ENCODE results near the gene RNF31. TPM values are rescaled to one million over a fixed set of nuclear protein-coding genes. Genes with fewer than 3 reads are reported as not detected.
"Not testable (repeated sequence)": the region's sequence is repeated elsewhere in the genome, so short reads cannot be mapped to it uniquely, and the experiment has no call there.

RNF31 gene
- total and polyA plus RNA-seq, 4 experiments from 2014 or later, result 44.3 to 113 (median 91.8) TPM

DNA sequence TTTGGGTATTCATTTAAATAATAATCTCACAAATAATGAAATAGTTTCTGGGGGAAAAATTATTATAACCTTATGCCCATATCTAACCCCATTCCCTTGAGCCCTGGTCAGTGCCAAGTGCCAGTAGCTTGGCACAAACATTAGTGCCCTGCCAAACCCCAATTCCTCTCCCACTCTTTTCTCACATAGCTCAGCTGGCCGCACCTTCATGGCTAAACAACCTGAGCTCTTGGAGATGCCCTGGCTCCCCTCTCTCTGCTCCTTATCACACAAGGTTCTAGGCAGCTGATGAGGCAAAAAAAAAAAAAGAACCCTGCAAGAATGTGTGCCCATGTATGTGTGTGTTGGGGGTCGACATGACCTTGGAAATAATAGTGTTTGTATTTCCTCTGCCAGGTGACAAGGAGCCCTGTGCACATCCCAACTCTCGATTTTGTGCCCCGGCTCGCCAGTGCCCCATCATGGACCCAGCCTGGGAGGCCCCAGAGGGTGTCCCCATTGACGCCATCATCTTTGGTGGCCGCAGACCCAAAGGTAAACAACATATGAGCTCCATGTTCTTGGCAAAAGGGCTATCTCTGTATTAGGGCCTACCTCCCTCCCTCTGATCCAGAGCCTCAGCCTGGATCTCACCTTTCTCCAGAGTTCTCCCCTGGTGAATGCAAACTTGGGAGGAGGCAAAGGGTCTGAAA is 44.8 kb upstream of the RNF31 start:
- ChIA-PET POLR2A (ENCODE audit: partially characterized antibody) (interaction anchor here (0.7 to 1.3 kb wide), 2 partner anchors 12 to 51 kb away, joined by 3 read pairs; partner anchors contain the start of genes CARMIL3, DCAF11 and NRL), CTCF (ENCODE audit: partially characterized antibody) (interaction anchor here (10.4 to 11.5 kb wide), 2 partner anchors 9 to 43 kb away, joined by 392 to 412 read pairs; partner anchors contain the start of gene PCK2)
- intact Hi-C loops (cut with micrococcal nuclease), result no loop called here
- Histone ChIP-seq H3K36me3 (ENCODE audit: insufficient read depth, low read length) (peaks cover 23% of the 10 kb centered on the region), H3K9me3 (ENCODE audit: control insufficient read depth in 1 of 2, low read length in 2 of 2) (no peaks in the 10 kb centered on the region), H3K4me3 (ENCODE audit: low read length in 2 of 2) (no peak overlapping the region), H3K27me3 (ENCODE audit: insufficient read depth, low read length) (no peaks in the 10 kb centered on the region), H3K4me1 (ENCODE audit: insufficient read depth, low read length) (no peaks in the 10 kb centered on the region), H3K27ac (ENCODE audit: low read depth, low read length) (no peak overlapping the region)
- peaks cover 0 to 2% (median 0%) of the 10 kb centered on the region in 4 donors for H3K4me1 Mint-ChIP-seq
- H3K27ac Mint-ChIP-seq, result peak overlapping the region in 2 of 7 donors; percentile 36 to 46
- DNase-seq, result no peak
- peaks cover 39 to 46% of the 10 kb centered on the region in 2 donors for H3K36me3 Mint-ChIP-seq
- H3K9me3 Mint-ChIP-seq, result no peaks in the 10 kb centered on the region
- H3K27me3 Mint-ChIP-seq, result no peaks in the 10 kb centered on the region
- H3K4me3 Mint-ChIP-seq, result no peak overlapping the region

DNA sequence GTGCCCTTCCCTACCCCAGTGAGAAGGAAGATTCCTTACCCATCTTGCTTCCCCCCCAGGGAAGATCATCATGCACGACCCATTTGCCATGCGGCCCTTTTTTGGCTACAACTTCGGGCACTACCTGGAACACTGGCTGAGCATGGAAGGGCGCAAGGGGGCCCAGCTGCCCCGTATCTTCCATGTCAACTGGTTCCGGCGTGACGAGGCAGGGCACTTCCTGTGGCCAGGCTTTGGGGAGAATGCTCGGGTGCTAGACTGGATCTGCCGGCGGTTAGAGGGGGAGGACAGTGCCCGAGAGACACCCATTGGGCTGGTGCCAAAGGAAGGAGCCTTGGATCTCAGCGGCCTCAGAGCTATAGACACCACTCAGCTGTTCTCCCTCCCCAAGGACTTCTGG is 43.8 kb upstream of the RNF31 start:
- no peak overlapping the region for H3K4me3 Mint-ChIP-seq
- intact Hi-C loops (cut with micrococcal nuclease), result no loop called here
- peak overlapping the region in 1 of 7 donors; percentile 12 for H3K27ac Mint-ChIP-seq
- H3K4me3 ChIP-seq (ENCODE audit: low read length in 2 of 2), result no peak overlapping the region
- no peaks in the 10 kb centered on the region for H3K27me3 ChIP-seq (ENCODE audit: insufficient read depth, low read length)
- ChIA-PET POLR2A (ENCODE audit: partially characterized antibody) (interaction anchor here (1.0 to 8.4 kb wide), 4 partner anchors 10 to 52 kb away, joined by 3 to 137 read pairs (median 4); partner anchors contain the start of genes CARMIL3, DCAF11 and PCK2), CTCF (ENCODE audit: partially characterized antibody) (interaction anchor here (0.9 to 11.5 kb wide), 4 partner anchors 10 to 44 kb away, joined by 3 to 412 read pairs (median 198); partner anchors contain the start of gene PCK2)
- peaks cover 23% of the 10 kb centered on the region for H3K36me3 ChIP-seq (ENCODE audit: insufficient read depth, low read length)
- no peak overlapping the region for H3K27ac ChIP-seq (ENCODE audit: low read depth, low read length)
- H3K9me3 Mint-ChIP-seq, result no peaks in the 10 kb centered on the region
- peaks cover under 1 to 6% (median 5%) of the 10 kb centered on the region in 4 donors for H3K4me1 Mint-ChIP-seq
- H3K9me3 ChIP-seq (ENCODE audit: control insufficient read depth in 1 of 2, low read length in 2 of 2), result no peaks in the 10 kb centered on the region
- peaks cover 36 to 46% of the 10 kb centered on the region in 2 donors for H3K36me3 Mint-ChIP-seq
- no peaks in the 10 kb centered on the region for H3K27me3 Mint-ChIP-seq
- H3K4me1 ChIP-seq (ENCODE audit: insufficient read depth, low read length), result peaks cover 3% of the 10 kb centered on the region
- no peak for DNase-seq

DNA sequence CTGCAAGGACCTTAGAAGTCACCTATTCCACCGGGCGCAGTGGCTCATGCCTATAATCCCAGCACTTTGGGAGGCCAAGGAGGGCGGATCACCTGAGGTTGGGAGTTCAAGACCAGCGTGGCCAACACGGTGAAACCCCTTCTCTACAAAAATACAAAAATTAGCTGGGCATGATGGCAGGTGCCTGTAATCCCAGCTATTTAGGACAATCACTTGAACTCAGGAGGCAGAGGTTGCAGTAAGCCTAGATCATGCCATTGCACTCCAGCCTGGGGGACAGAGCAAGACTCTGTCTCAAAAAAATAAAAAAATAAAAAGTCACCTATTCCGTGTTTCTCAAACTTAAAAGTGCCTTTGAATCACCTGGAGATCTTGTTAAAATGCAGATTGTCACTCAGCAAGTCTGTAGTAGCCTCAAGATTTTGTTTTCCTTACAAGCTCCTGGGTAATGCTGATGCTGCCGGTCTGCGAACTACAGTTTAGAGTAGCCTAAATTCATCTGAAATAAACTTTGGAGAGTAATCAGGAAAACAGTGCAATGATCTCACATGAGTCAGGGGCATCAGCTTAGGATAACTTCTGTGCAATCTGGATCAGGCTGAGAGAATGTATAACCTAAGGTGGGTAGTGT is 41.6 kb upstream of the RNF31 start:
- Mint-ChIP-seq H3K27ac (peak overlapping the region in 3 of 7 donors; percentile 16 to 38 (median 34)), H3K36me3 (peaks cover 23 to 32% of the 10 kb centered on the region in 2 donors), H3K4me1 (peaks cover 6 to 14% (median 12%) of the 10 kb centered on the region in 4 donors)
- H3K27ac ChIP-seq (ENCODE audit: low read depth, low read length); H3K4me3 ChIP-seq (ENCODE audit: low read length in 2 of 2); H3K9me3 Mint-ChIP-seq; DNase-seq; H3K27me3 ChIP-seq (ENCODE audit: insufficient read depth, low read length); H3K9me3 ChIP-seq (ENCODE audit: control insufficient read depth in 1 of 2, low read length in 2 of 2); H3K4me3 Mint-ChIP-seq; H3K27me3 Mint-ChIP-seq; intact Hi-C loops (cut with micrococcal nuclease): not testable (repeated sequence)
- ChIA-PET CTCF (ENCODE audit: partially characterized antibody) (interaction anchor here (0.6 to 11.5 kb wide), 4 partner anchors 12 to 64 kb away, joined by 3 to 412 read pairs (median 198); partner anchors contain the start of gene PCK2), POLR2A (ENCODE audit: partially characterized antibody) (interaction anchor here (0.7 to 8.4 kb wide), 5 partner anchors 8 to 55 kb away, joined by 3 to 137 read pairs (median 7); partner anchors contain the start of genes DCAF11, IRF9, NRL and PCK2)
- H3K4me1 ChIP-seq (ENCODE audit: insufficient read depth, low read length), result peaks cover 14% of the 10 kb centered on the region
- peaks cover 11% of the 10 kb centered on the region for H3K36me3 ChIP-seq (ENCODE audit: insufficient read depth, low read length)

DNA sequence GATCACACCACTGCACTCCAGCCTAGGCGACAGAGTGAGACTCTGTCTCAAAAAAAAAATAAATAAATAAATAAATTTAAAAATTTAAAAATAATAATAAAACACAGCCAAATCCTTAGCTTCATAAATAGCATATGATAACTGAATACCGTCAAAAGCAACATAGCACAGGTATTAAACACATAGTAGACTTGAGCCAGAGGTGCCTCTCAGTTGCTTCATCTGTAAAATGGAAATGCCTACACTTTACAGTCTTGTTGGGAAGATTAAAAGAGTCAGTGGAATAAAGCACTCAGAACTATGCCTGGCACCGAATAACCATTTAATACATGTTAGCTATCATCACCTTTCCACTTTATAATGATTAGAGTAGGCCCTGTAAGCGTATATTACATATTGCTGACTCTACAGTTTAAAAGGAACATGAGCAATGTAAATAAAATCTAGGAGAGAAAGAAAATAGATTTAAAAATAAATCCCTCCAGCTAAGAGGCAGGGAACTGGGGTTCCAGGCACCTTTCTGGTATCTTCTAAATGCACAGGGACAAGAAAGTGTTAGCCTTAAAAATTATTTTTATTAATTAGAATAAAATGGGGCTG is 40.5 kb upstream of the RNF31 start:
- ChIA-PET CTCF (ENCODE audit: partially characterized antibody) (interaction anchor here (0.6 to 11.5 kb wide), 11 partner anchors 13 to 191 kb away, joined by 3 to 412 read pairs (median 4); partner anchors contain the start of genes CARMIL3, IRF9, PCK2 and PSME1), POLR2A (ENCODE audit: partially characterized antibody) (interaction anchor here (2.5 to 8.4 kb wide), 6 partner anchors 14 to 49 kb away, joined by 10 to 137 read pairs (median 37); partner anchors contain the start of genes EMC9, PCK2, PSME1 and PSME2)
- Histone ChIP-seq H3K9me3 (ENCODE audit: control insufficient read depth in 1 of 2, low read length in 2 of 2) (no peaks in the 10 kb centered on the region), H3K4me1 (ENCODE audit: insufficient read depth, low read length) (peaks cover 14% of the 10 kb centered on the region), H3K4me3 (ENCODE audit: low read length in 2 of 2) (no peak overlapping the region), H3K36me3 (ENCODE audit: insufficient read depth, low read length) (peaks cover 11% of the 10 kb centered on the region), H3K27me3 (ENCODE audit: insufficient read depth, low read length) (no peaks in the 10 kb centered on the region), H3K27ac (ENCODE audit: low read depth, low read length) (no peak overlapping the region)
- no peak for DNase-seq
- H3K36me3 Mint-ChIP-seq, result peaks cover 20 to 29% of the 10 kb centered on the region in 2 donors
- peaks cover 6 to 14% (median 12%) of the 10 kb centered on the region in 4 donors for H3K4me1 Mint-ChIP-seq
- H3K27me3 Mint-ChIP-seq, result no peaks in the 10 kb centered on the region
- intact Hi-C loops (cut with micrococcal nuclease), result no loop called here
- H3K27ac Mint-ChIP-seq, result no peak overlapping the region
- no peaks in the 10 kb centered on the region for H3K9me3 Mint-ChIP-seq
- no peak overlapping the region for H3K4me3 Mint-ChIP-seq

DNA sequence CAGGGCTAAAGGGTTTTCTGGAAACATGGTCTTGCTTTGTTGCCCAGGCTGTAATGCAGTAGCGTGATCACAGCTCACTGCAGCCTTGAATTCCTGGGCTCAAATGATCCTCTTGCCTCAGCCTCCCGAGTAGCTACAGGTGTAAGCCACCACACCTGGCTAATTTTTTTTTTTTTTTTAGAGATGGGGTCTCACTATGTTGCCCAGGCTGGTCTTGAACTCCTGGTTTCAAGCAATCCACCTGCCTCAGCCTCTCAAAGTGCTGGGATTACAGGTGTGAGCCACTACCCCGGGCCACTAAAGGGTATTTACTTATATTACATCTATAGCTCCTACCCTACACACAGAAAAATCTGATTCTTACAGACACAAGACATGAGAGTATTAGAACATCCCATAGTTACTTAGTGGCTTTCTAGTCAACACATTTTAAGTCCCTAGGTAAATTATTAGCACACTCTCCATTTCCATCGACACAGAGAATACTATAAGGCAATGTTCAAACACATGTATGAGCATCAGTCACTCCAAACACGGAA is 38.9 kb upstream of the RNF31 start:
- POLR2A ChIA-PET (ENCODE audit: partially characterized antibody), result interaction anchor here (0.6 to 8.4 kb wide), 18 partner anchors 15 to 163 kb away, joined by 3 to 137 read pairs (median 8); partner anchors contain the start of genes CARMIL3, CHMP4A, EMC9 and IPO4
- Histone ChIP-seq H3K36me3 (ENCODE audit: insufficient read depth, low read length) (peaks cover 3% of the 10 kb centered on the region), H3K4me1 (ENCODE audit: insufficient read depth, low read length) (peaks cover 18% of the 10 kb centered on the region), H3K27ac (ENCODE audit: low read depth, low read length) (peak overlapping the region; percentile 45), H3K27me3 (ENCODE audit: insufficient read depth, low read length) (no peaks in the 10 kb centered on the region), H3K9me3 (ENCODE audit: control insufficient read depth in 1 of 2, low read length in 2 of 2) (no peaks in the 10 kb centered on the region), H3K4me3 (ENCODE audit: low read length in 2 of 2) (no peak overlapping the region)
- Mint-ChIP-seq H3K27me3 (no peaks in the 10 kb centered on the region), H3K4me3 (peak overlapping the region in 4 of 8 donors; percentile 30 to 64 (median 44)), H3K4me1 (peaks cover 6 to 15% (median 12%) of the 10 kb centered on the region in 4 donors), H3K36me3 (peaks cover 11 to 16% of the 10 kb centered on the region in 2 donors), H3K9me3 (no peaks in the 10 kb centered on the region), H3K27ac (peak overlapping the region; percentile 82 to 96 (median 95))
- no peak for DNase-seq
- CTCF ChIA-PET (ENCODE audit: partially characterized antibody), result interaction anchor here (0.9 to 11.5 kb wide), 41 partner anchors 8 to 225 kb away, joined by 3 to 412 read pairs (median 6); partner anchors contain the start of genes CARMIL3, CIDEB, DHRS4L2 and EMC9
- intact Hi-C loops (cut with micrococcal nuclease), result loop anchor here (1.0 kb wide), 5 partner anchors 18 to 94 kb away; partner anchors contain the start of gene IRF9

DNA sequence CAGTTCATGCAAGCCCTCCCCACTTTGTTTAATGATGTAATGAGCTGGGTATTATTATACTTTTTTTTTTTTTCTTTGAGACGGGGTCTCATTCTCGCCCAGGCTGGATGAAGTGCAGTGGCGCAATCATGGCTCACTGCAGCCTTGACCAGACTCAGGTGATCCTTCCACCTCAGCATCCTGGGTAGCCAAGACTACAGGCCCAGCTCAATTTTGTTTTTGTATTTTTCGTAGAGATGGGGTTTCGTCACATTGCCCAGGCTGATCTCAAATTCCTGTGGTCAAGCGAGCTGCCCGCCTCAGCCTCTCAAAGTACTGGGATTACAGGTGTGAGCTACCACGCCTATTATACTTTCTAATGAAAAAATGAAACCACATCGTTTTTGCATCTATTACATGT is 37.2 kb upstream of the RNF31 start:
- DNase-seq, result no peak
- Histone ChIP-seq H3K27ac (ENCODE audit: low read depth, low read length) (no peak overlapping the region), H3K27me3 (ENCODE audit: insufficient read depth, low read length) (no peaks in the 10 kb centered on the region), H3K9me3 (ENCODE audit: control insufficient read depth in 1 of 2, low read length in 2 of 2) (no peaks in the 10 kb centered on the region), H3K36me3 (ENCODE audit: insufficient read depth, low read length) (no peaks in the 10 kb centered on the region), H3K4me1 (ENCODE audit: insufficient read depth, low read length) (peaks cover 21% of the 10 kb centered on the region), H3K4me3 (ENCODE audit: low read length in 2 of 2) (no peak overlapping the region)
- H3K27me3 Mint-ChIP-seq, result no peaks in the 10 kb centered on the region
- no peak overlapping the region for H3K4me3 Mint-ChIP-seq
- POLR2A ChIA-PET (ENCODE audit: partially characterized antibody), result interaction anchor here (1.0 to 8.4 kb wide), 12 partner anchors 17 to 126 kb away, joined by 3 to 137 read pairs (median 6); partner anchors contain the start of genes CARMIL3, EMC9, IRF9 and PCK2
- CTCF ChIA-PET (ENCODE audit: partially characterized antibody), result interaction anchor here (0.6 to 11.5 kb wide), 21 partner anchors 8 to 327 kb away, joined by 3 to 412 read pairs (median 8); partner anchors contain the start of genes CARMIL3, DHRS4L2, EMC9 and IRF9
- H3K27ac Mint-ChIP-seq, result no peak overlapping the region
- H3K36me3 Mint-ChIP-seq, result peaks cover 2 to 10% of the 10 kb centered on the region in 2 donors
- peaks cover 0 to 2% (median 0%) of the 10 kb centered on the region in 8 donors for H3K9me3 Mint-ChIP-seq
- H3K4me1 Mint-ChIP-seq, result peaks cover 7 to 31% (median 13%) of the 10 kb centered on the region in 4 donors
- intact Hi-C loops (cut with micrococcal nuclease), result loop anchor here (10.0 kb wide), 1 partner anchor 645 kb away; the partner anchor contains the start of gene NGDN
